HEK293T (cell line): Measurements from ENCODE around the gene XRCC1.

Experiments used
- CTCF ChIA-PET: fragments of 350-600 bp; formaldehyde crosslinking; extraction: SDS; loops from one replicate; lab custom pipeline; 2021; ENCODE audit warnings: antibody characterized with exemption, inconsistent platforms; lab: Yijun Ruan, JAX
- POLR2A ChIA-PET: fragments of 350-600 bp; formaldehyde crosslinking; extraction: SDS; loops from one replicate; lab custom pipeline; 2020; ENCODE audit warnings: antibody characterized with exemption, inconsistent platforms; lab: Yijun Ruan, JAX
- DNase-seq: peaks from one replicate; pipeline ENCODE4 v3.0.0; 2012; ENCODE audit warnings: mixed read lengths; ENCODE audit errors: extremely low spot score
- ARNT ChIP-seq: fragments of 450-650 bp; IDR thresholded peaks from 2 replicates; pipeline ENCODE4 v1.6.1; 2017; ENCODE audit warnings: mild to moderate bottlenecking
- BHLHE40 ChIP-seq: fragments of 450-650 bp; IDR thresholded peaks from 2 replicates; pipeline ENCODE4 v1.6.1; 2016; ENCODE audit warnings: mild to moderate bottlenecking, moderate library complexity, borderline replicate concordance
- CTBP1 ChIP-seq: fragments of 450-650 bp; IDR thresholded peaks from 2 replicates; pipeline ENCODE4 v1.6.1; 2016; ENCODE audit warnings: borderline replicate concordance
- ELF4 ChIP-seq: fragments of 450-650 bp; IDR thresholded peaks from 2 replicates; pipeline ENCODE4 v1.6.1; 2017; ENCODE audit warnings: antibody characterized with exemption
- FOXA1 ChIP-seq: fragments of 450-650 bp; IDR thresholded peaks from 2 replicates; pipeline ENCODE4 v1.6.1; 2016; ENCODE audit warnings: mild to moderate bottlenecking
- FOXK2 ChIP-seq: fragments of 450-650 bp; IDR thresholded peaks from 2 replicates; pipeline ENCODE4 v1.6.1; 2016; ENCODE audit warnings: mild to moderate bottlenecking
- FOXM1 ChIP-seq: fragments of 450-650 bp; IDR thresholded peaks from 2 replicates; pipeline ENCODE4 v1.6.1; 2017; ENCODE audit warnings: mild to moderate bottlenecking, borderline replicate concordance
- HDGF ChIP-seq: fragments of 450-650 bp; IDR thresholded peaks from 2 replicates; pipeline ENCODE4 v1.6.1; 2017; ENCODE audit warnings: antibody characterized with exemption, borderline replicate concordance
- L3MBTL2 ChIP-seq: fragments of 450-650 bp; conservative IDR thresholded peaks from 2 replicates; pipeline ENCODE4 v1.6.1; 2016; ENCODE audit warnings: mild to moderate bottlenecking
- LEF1 ChIP-seq: fragments of 450-650 bp; IDR thresholded peaks from 2 replicates; pipeline ENCODE4 v1.6.1; 2017; ENCODE audit warnings: mild to moderate bottlenecking, borderline replicate concordance
- NFRKB ChIP-seq: fragments of 450-650 bp; IDR thresholded peaks from 2 replicates; pipeline ENCODE4 v1.6.1; 2016; ENCODE audit warnings: mild to moderate bottlenecking, moderate library complexity
- PKNOX1 ChIP-seq: fragments of 450-650 bp; IDR thresholded peaks from 2 replicates; pipeline ENCODE4 v1.6.1; 2016
- SP1 ChIP-seq: fragments of 450-650 bp; IDR thresholded peaks from 2 replicates; pipeline ENCODE4 v1.6.1; 2017
- SUZ12 ChIP-seq: fragments of 450-650 bp; IDR thresholded peaks from 2 replicates; pipeline ENCODE4 v1.6.1; 2016; ENCODE audit warnings: mild to moderate bottlenecking
- TARDBP ChIP-seq: fragments of 450-650 bp; IDR thresholded peaks from 2 replicates; pipeline ENCODE4 v1.6.1; 2016
- ZNF384 ChIP-seq: fragments of 450-650 bp; IDR thresholded peaks from 2 replicates; pipeline ENCODE4 v1.6.1; 2016

Gene XRCC1

GRCh38 chr19:43534305-43534815, 41.0 kb downstream of the XRCC1 start:
- CTCF ChIA-PET = interaction anchor here (1.6 to 1.9 kb wide), 2 partner anchors 21 to 108 kb away, joined by 4 to 7 read pairs; no protein-coding TSS in a partner anchor
- TF ChIP-seq LEF1 (no peak), ELF4 (no peak), NFRKB (no peak), FOXA1 (no peak), HDGF (no peak), ARNT (no peak), ZNF384 (no peak), TARDBP (no peak)
- POLR2A ChIA-PET = interaction anchor here (1.2 to 1.3 kb wide), 2 partner anchors 14 to 62 kb away, joined by 5 to 8 read pairs; partner anchors contain the start of genes IRGQ and ZNF576
- DNase-seq = no peak

DNA sequence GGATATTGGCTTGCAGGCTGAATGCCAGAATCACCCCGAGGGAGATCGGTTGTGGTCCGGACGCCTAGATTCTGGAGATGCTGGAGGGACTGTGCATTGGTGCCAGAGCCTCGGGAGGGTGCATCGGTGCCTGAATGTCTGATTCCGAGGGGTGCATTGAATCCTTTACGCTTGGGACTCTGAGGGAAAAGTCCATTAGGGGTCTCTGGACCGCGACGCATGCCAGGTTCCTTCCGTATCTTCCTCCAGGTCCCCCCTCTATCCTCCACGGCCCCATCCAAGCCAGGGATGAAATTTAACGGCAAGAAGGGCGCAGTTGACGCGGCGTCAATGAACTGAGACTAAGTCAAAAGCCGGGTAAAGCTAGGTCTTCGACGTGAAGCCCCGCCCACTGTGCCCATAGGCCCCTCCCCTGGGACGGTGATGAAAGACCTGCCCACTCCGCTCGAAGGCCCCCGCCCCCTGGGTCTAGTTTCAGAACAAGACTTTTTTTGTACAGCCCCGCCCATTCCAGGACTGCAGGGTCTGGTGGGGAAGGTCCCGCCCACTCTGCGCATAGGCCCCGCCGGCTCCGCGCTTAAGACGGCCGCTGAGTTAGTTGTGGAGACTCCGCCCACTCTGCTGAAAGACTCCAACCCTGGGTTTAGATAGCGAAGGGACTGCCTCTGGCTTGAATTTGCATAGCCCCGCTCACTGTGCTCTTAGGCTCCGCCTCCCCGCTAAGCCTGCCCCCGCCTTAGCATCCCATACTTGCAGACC, 41.6 kb downstream of the XRCC1 start:
- no peak for TF ChIP-seq SP1
- no peak for TF ChIP-seq BHLHE40
- no peak for TF ChIP-seq PKNOX1
- TF ChIP-seq ARNT = no peak
- no peak for TF ChIP-seq NFRKB
- no peak for TF ChIP-seq SUZ12
- TF ChIP-seq ZNF384 = no peak
- TF ChIP-seq FOXM1 = no peak
- TF ChIP-seq FOXK2 = no peak
- TF ChIP-seq CTBP1 = no peak
- no peak for TF ChIP-seq TARDBP
- TF ChIP-seq ELF4 = no peak
- no peak for TF ChIP-seq HDGF
- TF ChIP-seq L3MBTL2 = no peak
- ChIA-PET POLR2A (interaction anchor here (1.1 to 1.3 kb wide), 3 partner anchors 14 to 62 kb away, joined by 3 to 8 read pairs (median 5); partner anchors contain the start of genes IRGQ and ZNF576), CTCF (interaction anchor here (1.6 to 1.9 kb wide), 2 partner anchors 22 to 108 kb away, joined by 4 to 7 read pairs; no protein-coding TSS in a partner anchor)
- DNase-seq = peak; percentile 76

DNA sequence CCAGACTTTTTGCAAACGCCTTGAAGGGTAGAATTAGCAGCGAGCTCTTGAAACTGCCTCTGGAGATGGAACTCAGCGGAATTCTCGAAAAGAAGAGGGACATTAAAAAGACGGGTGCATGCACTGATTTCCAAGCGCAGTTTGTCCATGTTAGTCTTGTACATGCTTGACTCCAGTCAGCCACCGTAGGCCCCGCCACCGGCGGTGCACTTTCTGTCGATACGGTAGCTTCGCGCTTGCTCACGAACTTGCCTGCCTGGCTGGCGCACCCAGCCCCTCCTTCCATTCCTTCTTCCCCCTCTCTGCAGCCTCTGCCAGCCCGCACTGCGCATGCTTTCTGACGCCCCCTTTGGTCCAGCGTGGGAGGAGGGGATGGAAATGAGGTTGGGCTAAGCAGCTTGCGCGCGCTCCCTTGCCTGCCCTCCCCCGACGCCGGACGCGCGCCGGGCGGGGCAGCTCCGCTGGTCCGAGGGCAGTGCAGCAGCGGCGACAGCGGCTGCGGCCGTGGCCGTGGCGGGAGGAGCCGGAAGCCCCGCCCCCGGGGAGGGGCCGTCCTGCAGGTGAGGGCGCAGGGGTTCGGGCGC, 42.3 kb downstream of the XRCC1 start, which contains the start of gene ZNF575:
Gene ZNF575 (plus strand): TSS at position 227 of the 584 bp plus-strand sequence. CDS start 1,235 bp downstream, outside the sequence.
- ChIA-PET POLR2A (interaction anchor here (1.1 to 1.3 kb wide), 3 partner anchors 13 to 63 kb away, joined by 3 to 8 read pairs (median 5); partner anchors contain the start of genes IRGQ and ZNF576), CTCF (interaction anchor here (0.6 to 1.9 kb wide), 5 partner anchors 23 to 210 kb away, joined by 3 to 7 read pairs (median 4); no protein-coding TSS in a partner anchor)
- DNase-seq = peak; percentile 49

DNA sequence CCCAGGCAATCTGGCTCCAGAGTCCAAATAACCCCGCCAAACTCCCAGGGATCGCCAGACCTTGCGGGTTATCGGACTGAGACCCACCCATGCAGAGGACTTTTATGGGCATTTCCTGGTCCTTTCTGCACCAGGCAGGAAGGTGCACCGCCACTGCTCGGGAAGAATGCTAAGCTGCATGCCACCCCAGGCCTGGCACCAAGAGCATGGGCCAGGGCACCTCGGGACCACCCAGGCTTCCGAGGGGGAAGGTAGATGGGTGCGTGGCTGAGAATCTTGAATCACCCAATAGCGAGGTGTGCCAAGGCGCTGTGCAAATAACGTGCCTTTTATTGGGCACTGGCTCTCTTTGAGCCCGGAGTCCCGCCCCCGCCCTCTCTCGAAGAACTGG, 42.8 kb downstream of the XRCC1 start:
- CTCF ChIA-PET = interaction anchor here (0.6 to 1.9 kb wide), 5 partner anchors 23 to 210 kb away, joined by 3 to 7 read pairs (median 4); no protein-coding TSS in a partner anchor
- POLR2A ChIA-PET = interaction anchor here (1.1 kb wide), 1 partner anchor 42 kb away, joined by 3 read pairs; no protein-coding TSS in a partner anchor
- no peak for DNase-seq
- TF ChIP-seq NFRKB = no peak
- TF ChIP-seq ZNF384 = no peak
- no peak for TF ChIP-seq FOXA1
- no peak for TF ChIP-seq L3MBTL2
- no peak for TF ChIP-seq PKNOX1
- TF ChIP-seq ELF4 = no peak
- TF ChIP-seq CTBP1 = no peak
- TF ChIP-seq BHLHE40 = no peak
- no peak for TF ChIP-seq HDGF
- no peak for TF ChIP-seq ARNT

More for the DNA sequence above, 42.3 kb downstream of the XRCC1 start, which contains the start of gene ZNF575:
- TF ChIP-seq TARDBP = no peak
- TF ChIP-seq L3MBTL2 = no peak
- TF ChIP-seq ELF4 = no peak
- no peak for TF ChIP-seq NFRKB
- no peak for TF ChIP-seq ZNF384
- TF ChIP-seq FOXK2 = no peak
- TF ChIP-seq BHLHE40 = no peak
- TF ChIP-seq FOXM1 = no peak
- TF ChIP-seq FOXA1 = no peak
- TF ChIP-seq SP1 = no peak
- no peak for TF ChIP-seq HDGF
- TF ChIP-seq ARNT = no peak
- TF ChIP-seq LEF1 = no peak
- no peak for TF ChIP-seq CTBP1
- TF ChIP-seq SUZ12 = no peak
- no peak for TF ChIP-seq PKNOX1

DNA sequence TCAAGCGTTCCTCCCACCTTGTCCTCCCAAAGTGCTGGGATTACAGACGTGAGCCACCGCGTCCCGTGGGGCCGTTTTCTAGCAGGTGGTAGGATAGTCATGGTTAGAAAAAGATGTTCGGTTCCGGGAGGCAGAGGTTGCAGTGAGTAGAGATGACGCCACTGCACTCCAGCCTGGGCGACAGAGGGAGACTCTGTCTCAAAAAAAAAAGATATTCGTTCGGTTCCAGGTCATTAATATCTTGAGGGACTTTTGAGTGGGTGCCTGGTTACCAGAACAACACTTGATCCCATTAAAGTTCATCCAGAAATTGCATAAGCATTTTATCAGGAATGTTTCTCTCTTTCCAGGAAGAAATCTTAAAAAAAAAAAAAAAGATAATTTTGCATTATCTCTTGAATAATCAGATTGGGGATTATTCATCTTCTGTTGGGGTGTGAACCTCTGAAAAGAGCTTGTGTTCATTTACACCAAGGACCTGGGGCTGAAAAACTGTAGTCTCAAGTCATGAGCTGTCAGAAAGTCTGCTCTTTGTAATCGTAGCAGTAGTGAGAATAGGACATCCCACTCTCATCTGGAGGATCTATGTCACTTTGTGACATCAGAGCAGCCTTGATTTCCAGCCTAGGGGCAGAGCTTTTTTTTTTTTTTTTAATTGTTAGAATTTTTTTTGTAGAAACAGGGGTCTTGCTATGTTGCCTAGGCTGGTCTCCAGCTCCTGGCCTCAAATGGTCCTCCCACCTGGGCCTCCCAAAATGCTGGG, 47.3 kb downstream of the XRCC1 start:
- DNase-seq = no peak
- ChIA-PET CTCF (interaction anchor here (0.7 to 1.8 kb wide), 4 partner anchors 81 to 184 kb away, joined by 3 to 7 read pairs (median 4); no protein-coding TSS in a partner anchor), POLR2A (interaction anchor here (0.7 to 1.4 kb wide), 2 partner anchors 9 to 27 kb away, joined by 3 to 5 read pairs; no protein-coding TSS in a partner anchor)
- TF ChIP-seq PKNOX1 = peak; percentile 35; the same call in 1 of the 2 replicates
- peak; percentile 77 for TF ChIP-seq ZNF384
- no peak for TF ChIP-seq TARDBP
- TF ChIP-seq CTBP1 = no peak
